HG02763 (cell line): ENCODE measurements around the gene ZNF592.

Source experiments
- ATAC-seq: cut with Tn5 transposase; IDR thresholded peaks from one replicate; pipeline ENCODE4 v1.9.1; 2021; ENCODE audit warnings: mild to moderate bottlenecking, moderate library complexity; ENCODE audit not compliant: unreplicated experiment

The ZNF592 gene

GRCh38 chr15:84804005-84804900, 55.9 kb downstream of the ZNF592 start:
- no peak for ATAC-seq

- ATAC-seq = no peak
Observed at GRCh38 chr15:84805221-84805620, 56.8 kb downstream of the ZNF592 start.

- no peak for ATAC-seq
Observed at GRCh38 chr15:84807228-84807627, 58.8 kb downstream of the ZNF592 start.

GRCh38 chr15:84810073-84810840, 61.9 kb downstream of the ZNF592 start:
- no peak for ATAC-seq

GRCh38 chr15:84811151-84811550, 62.8 kb downstream of the ZNF592 start:
- ATAC-seq = no peak

- no peak for ATAC-seq
Observed at GRCh38 chr15:84811828-84812227, 63.4 kb downstream of the ZNF592 start.

GRCh38 chr15:84812842-84813241, 64.5 kb downstream of the ZNF592 start:
- no peak for ATAC-seq

- no peak for ATAC-seq
Observed at GRCh38 chr15:84813435-84813834, 65.0 kb downstream of the ZNF592 start.

GRCh38 chr15:84813931-84814330, 65.5 kb downstream of the ZNF592 start:
- no peak for ATAC-seq

GRCh38 chr15:84814916-84815315, 66.5 kb downstream of the ZNF592 start:
- ATAC-seq = no peak

- no peak for ATAC-seq
Observed at GRCh38 chr15:84816694-84817465, 68.5 kb downstream of the ZNF592 start, which contains the start of gene ALPK3. TSS of gene ALPK3 (plus strand) at chr15:84817356. CDS start at chr15:84817453, 97 bp downstream.

- ATAC-seq = no peak
Observed at GRCh38 chr15:84817466-84818081, 69.2 kb downstream of the ZNF592 start.

GRCh38 chr15:84818261-84819131, 70.1 kb downstream of the ZNF592 start:
- no peak for ATAC-seq

GRCh38 chr15:84819291-84819768, 70.9 kb downstream of the ZNF592 start:
- no peak for ATAC-seq

- no peak for ATAC-seq
Observed at GRCh38 chr15:84819791-84820190, 71.4 kb downstream of the ZNF592 start.

- no peak for ATAC-seq
Observed at GRCh38 chr15:84821501-84822021, 73.2 kb downstream of the ZNF592 start.

GRCh38 chr15:84822653-84823281, 74.4 kb downstream of the ZNF592 start:
- ATAC-seq = no peak

GRCh38 chr15:84823282-84823878, 75.0 kb downstream of the ZNF592 start:
- no peak for ATAC-seq
